Measurements from ENCODE around the gene MED13L. TPM values are rescaled to one million over a fixed set of nuclear protein-coding genes. Genes with fewer than 3 reads are reported as not detected.

The MED13L gene
- total RNA-seq, 2 experiments from 2014 or later: 25.7 to 40.1 TPM

DNA sequence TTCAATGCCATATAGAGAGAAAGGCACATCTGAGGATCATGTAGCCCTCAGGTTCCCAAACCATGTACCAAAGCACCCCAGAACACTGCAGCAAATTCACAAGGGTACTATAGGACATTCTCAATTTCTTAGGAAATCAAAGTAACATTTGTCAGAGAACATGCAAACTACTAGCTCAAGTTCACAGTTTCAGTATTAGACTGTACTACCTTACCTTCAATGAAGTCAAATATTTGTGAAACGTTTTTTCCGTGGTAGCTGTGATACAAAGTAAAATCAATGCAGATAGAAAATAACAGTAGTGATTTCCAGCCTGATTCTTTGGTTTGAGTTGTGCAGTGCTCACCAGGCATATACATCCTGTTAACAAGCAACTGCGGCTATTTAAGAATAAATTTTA lies 197.1 kb downstream of the MED13L start:
- no peak overlapping the region for H3K27ac ChIP-seq (ENCODE audit: low read depth, low read length, poor library complexity, severe bottlenecking)
- H3K79me2 ChIP-seq (ENCODE audit: insufficient read depth, low read depth, low read length): no peaks in the 10 kb centered on the region
- CTCF ChIA-PET (ENCODE audit: unreplicated experiment): no interaction called here
- no peaks in the 10 kb centered on the region for H3K4me1 ChIP-seq (ENCODE audit: insufficient read depth, low read length, poor library complexity, severe bottlenecking)
- POLR2A ChIA-PET: interaction anchor here (0.5 to 0.6 kb wide), 2 partner anchors 15 to 1094 kb away, joined by 3 to 5 read pairs; no protein-coding TSS in a partner anchor
- H3K4me2 ChIP-seq (ENCODE audit: low read length): no peak overlapping the region
- TF ChIP-seq, protein P1, sequence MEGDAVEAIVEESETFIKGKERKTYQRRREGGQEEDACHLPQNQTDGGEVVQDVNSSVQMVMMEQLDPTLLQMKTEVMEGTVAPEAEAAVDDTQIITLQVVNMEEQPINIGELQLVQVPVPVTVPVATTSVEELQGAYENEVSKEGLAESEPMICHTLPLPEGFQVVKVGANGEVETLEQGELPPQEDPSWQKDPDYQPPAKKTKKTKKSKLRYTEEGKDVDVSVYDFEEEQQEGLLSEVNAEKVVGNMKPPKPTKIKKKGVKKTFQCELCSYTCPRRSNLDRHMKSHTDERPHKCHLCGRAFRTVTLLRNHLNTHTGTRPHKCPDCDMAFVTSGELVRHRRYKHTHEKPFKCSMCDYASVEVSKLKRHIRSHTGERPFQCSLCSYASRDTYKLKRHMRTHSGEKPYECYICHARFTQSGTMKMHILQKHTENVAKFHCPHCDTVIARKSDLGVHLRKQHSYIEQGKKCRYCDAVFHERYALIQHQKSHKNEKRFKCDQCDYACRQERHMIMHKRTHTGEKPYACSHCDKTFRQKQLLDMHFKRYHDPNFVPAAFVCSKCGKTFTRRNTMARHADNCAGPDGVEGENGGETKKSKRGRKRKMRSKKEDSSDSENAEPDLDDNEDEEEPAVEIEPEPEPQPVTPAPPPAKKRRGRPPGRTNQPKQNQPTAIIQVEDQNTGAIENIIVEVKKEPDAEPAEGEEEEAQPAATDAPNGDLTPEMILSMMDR (conservative IDR thresholded peaks at IDR 0.05; ENCODE audit: low read length): no peak
- no peak for TF ChIP-seq EZH2phosphoT487 (IDR thresholded peaks at IDR 0.05; ENCODE audit: borderline replicate concordance, low read depth, low read length)
- intact Hi-C loops (cut with micrococcal nuclease; ENCODE audit: unreplicated experiment): no loop called here
- H3K9me3 ChIP-seq (ENCODE audit: low read length): no peaks in the 10 kb centered on the region
- no peaks in the 10 kb centered on the region for H3K9me2 ChIP-seq (ENCODE audit: insufficient read depth, low read length)
- DNase-seq (ENCODE audit: low spot score): no peak
- no peak overlapping the region for H3K4me3 ChIP-seq (ENCODE audit: low read depth, low read length, poor library complexity, severe bottlenecking)
- no peak overlapping the region for H2AFZ ChIP-seq (ENCODE audit: low read length)
- peaks cover 4% of the 10 kb centered on the region; the same call in 1 of the 2 replicates for H4K20me1 ChIP-seq (ENCODE audit: insufficient read depth, low read length)
- no peaks in the 10 kb centered on the region for H3K36me3 ChIP-seq (ENCODE audit: insufficient read depth, low read length)
- no TSS peak for BruUV-seq (replicated peaks)

- no TSS peak for BruUV-seq (replicated peaks)
- Histone ChIP-seq H3K27ac (ENCODE audit: low read depth, low read length, poor library complexity, severe bottlenecking) (no peak overlapping the region), H2AFZ (ENCODE audit: low read length) (no peak overlapping the region), H3K4me2 (ENCODE audit: low read length) (no peak overlapping the region), H3K4me1 (ENCODE audit: insufficient read depth, low read length, poor library complexity, severe bottlenecking) (no peaks in the 10 kb centered on the region), H3K36me3 (ENCODE audit: insufficient read depth, low read length) (no peaks in the 10 kb centered on the region), H3K79me2 (ENCODE audit: insufficient read depth, low read depth, low read length) (no peaks in the 10 kb centered on the region), H3K9me3 (ENCODE audit: low read length) (no peaks in the 10 kb centered on the region), H3K9me2 (ENCODE audit: insufficient read depth, low read length) (no peaks in the 10 kb centered on the region), H4K20me1 (ENCODE audit: insufficient read depth, low read length) (peaks cover 4% of the 10 kb centered on the region; the same call in 1 of the 2 replicates), H3K4me3 (ENCODE audit: low read depth, low read length, poor library complexity, severe bottlenecking) (no peak overlapping the region)
- ChIA-PET POLR2A (interaction anchor here (0.6 kb wide), 1 partner anchor 172 kb away, joined by 4 read pairs; no protein-coding TSS in a partner anchor), CTCF (ENCODE audit: unreplicated experiment) (no interaction called here)
- intact Hi-C loops (cut with micrococcal nuclease; ENCODE audit: unreplicated experiment): no loop called here
- no peak for DNase-seq (ENCODE audit: low spot score)
- TF ChIP-seq, protein P1 (conservative IDR thresholded peaks at IDR 0.05; ENCODE audit: low read length): no peak
- no peak for TF ChIP-seq EZH2phosphoT487 (IDR thresholded peaks at IDR 0.05; ENCODE audit: borderline replicate concordance, low read depth, low read length)
Observed at GRCh38 chr12:116078396-116078795, 199.1 kb downstream of the MED13L start.

DNA sequence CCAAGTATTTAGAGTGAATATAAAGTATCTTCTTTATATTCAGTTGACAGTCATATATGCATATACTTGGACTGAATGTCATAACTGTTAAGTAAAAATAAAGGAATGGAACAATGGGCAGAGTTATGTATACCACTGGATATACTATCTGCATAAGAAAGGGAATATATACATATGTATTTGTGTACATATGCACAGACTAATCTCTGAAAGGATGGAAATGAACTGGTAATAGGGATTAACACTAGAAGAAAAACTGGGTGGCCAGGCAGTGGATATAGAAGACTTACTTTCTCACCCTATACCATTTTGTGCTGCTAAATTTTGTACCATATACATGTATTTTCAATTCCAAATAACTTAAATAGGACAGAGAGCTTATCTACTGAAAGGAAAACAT lies 200.1 kb downstream of the MED13L start:
- TF ChIP-seq, protein P1 (conservative IDR thresholded peaks at IDR 0.05; ENCODE audit: low read length): no peak
- TF ChIP-seq EZH2phosphoT487 (IDR thresholded peaks at IDR 0.05; ENCODE audit: borderline replicate concordance, low read depth, low read length): no peak
- intact Hi-C loops (cut with micrococcal nuclease; ENCODE audit: unreplicated experiment): no loop called here
- no peaks in the 10 kb centered on the region for H3K4me1 ChIP-seq (ENCODE audit: insufficient read depth, low read length, poor library complexity, severe bottlenecking)
- no peaks in the 10 kb centered on the region for H3K9me3 ChIP-seq (ENCODE audit: low read length)
- no peaks in the 10 kb centered on the region for H3K36me3 ChIP-seq (ENCODE audit: insufficient read depth, low read length)
- ChIA-PET CTCF (ENCODE audit: unreplicated experiment) (no interaction called here), POLR2A (interaction anchor here (0.6 kb wide), 1 partner anchor 60 kb away, joined by 3 read pairs; no protein-coding TSS in a partner anchor)
- no peak overlapping the region for H3K4me2 ChIP-seq (ENCODE audit: low read length)
- H3K4me3 ChIP-seq (ENCODE audit: low read depth, low read length, poor library complexity, severe bottlenecking): no peak overlapping the region
- no peaks in the 10 kb centered on the region for H3K79me2 ChIP-seq (ENCODE audit: insufficient read depth, low read depth, low read length)
- no peak overlapping the region for H2AFZ ChIP-seq (ENCODE audit: low read length)
- no TSS peak for BruUV-seq (replicated peaks)
- no peak for DNase-seq (ENCODE audit: low spot score)
- H3K9me2 ChIP-seq (ENCODE audit: insufficient read depth, low read length): no peaks in the 10 kb centered on the region
- no peak overlapping the region for H3K27ac ChIP-seq (ENCODE audit: low read depth, low read length, poor library complexity, severe bottlenecking)
- peaks cover 4% of the 10 kb centered on the region; the same call in 1 of the 2 replicates for H4K20me1 ChIP-seq (ENCODE audit: insufficient read depth, low read length)

All from OCI-LY7 (cell line).